Bronchial epithelial cell (primary cell): ENCODE results near the gene CCDC85C. TPM values are rescaled to one million over a fixed set of nuclear protein-coding genes. Genes with fewer than 3 reads are reported as not detected.

Experiments used
- DNase-seq: peaks from one replicate; pipeline ENCODE4 v3.0.0-alpha.2; 2010; ENCODE audit warnings: low read depth
- FAIRE-seq: peaks from 2 replicates; lab custom pipeline; 2011; peaks lifted over from hg19 to GRCh38; lab: Jason Lieb, UNC
- H3K27me3 ChIP-seq: 2 replicates; pipeline ENCODE4 v1.5.1; 2011; ENCODE audit warnings: low read length; ENCODE audit not compliant: control insufficient read depth, insufficient read depth
- H3K36me3 ChIP-seq: 2 replicates; pipeline ENCODE4 v1.5.1; 2011; ENCODE audit warnings: low read length; ENCODE audit not compliant: control insufficient read depth, insufficient read depth
- H3K4me3 ChIP-seq: 2 replicates; pipeline ENCODE4 v1.5.1; 2011; ENCODE audit warnings: mild to moderate bottlenecking, low read depth, low read length, control low read depth
- CTCF ChIP-seq: IDR thresholded peaks from 2 replicates; pipeline ENCODE4 v1.5.1; 2011; ENCODE audit warnings: mild to moderate bottlenecking, moderate library complexity, low read length, control low read depth, inconsistent platforms; ENCODE audit not compliant: insufficient read depth, severe bottlenecking
- total RNA-seq: library from RNA; depleted of rRNA; stranded (reverse); fragments of >200 nt; gene quantifications from 2 replicates; pipeline ENCODE4 v1.2.1, GENCODE V29; 2014

The CCDC85C gene
- total RNA-seq, 1 donor from 2014 or later = 26.6 TPM

GRCh38 chr14:99497894-99498293 is 106.1 kb downstream of the CCDC85C start:
- H3K36me3 ChIP-seq = peaks cover 34% of the 10 kb centered on the region
- FAIRE-seq = no peak
- no peaks in the 10 kb centered on the region for H3K27me3 ChIP-seq
- no peak for TF ChIP-seq CTCF
- DNase-seq = no peak
- no peak overlapping the region for H3K4me3 ChIP-seq

GRCh38 chr14:99497341-99497740 is 106.7 kb downstream of the CCDC85C start:
- TF ChIP-seq CTCF = no peak
- no peak overlapping the region for H3K4me3 ChIP-seq
- no peak for FAIRE-seq

DNA sequence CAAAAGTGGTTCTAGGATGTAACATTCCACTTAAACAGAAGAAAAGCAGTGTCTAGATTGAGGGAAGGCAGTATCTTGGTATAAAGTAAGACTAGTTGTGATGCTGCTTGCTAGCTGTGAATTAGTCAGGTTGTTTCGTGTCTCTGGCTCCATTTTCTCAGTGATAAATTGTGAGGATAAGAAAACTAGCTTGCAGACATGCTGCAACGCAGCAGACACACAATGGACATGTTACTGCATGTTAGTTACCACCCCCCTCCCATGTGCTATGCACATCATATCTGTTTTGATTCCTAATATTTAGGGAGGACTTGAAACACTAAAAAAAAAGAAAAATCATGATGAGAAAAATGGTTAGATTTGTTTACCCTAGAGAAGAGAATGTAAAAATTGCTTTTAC is 119.9 kb downstream of the CCDC85C start:
- Histone ChIP-seq H3K36me3 (no peaks in the 10 kb centered on the region), H3K4me3 (no peak overlapping the region), H3K27me3 (no peaks in the 10 kb centered on the region)
- peak; percentile 84 for DNase-seq
- FAIRE-seq = no peak
- TF ChIP-seq CTCF = no peak

More at GRCh38 chr14:99497341-99497740, 106.7 kb downstream of the CCDC85C start:
- no peak for DNase-seq
- Histone ChIP-seq H3K36me3 (peaks cover 32% of the 10 kb centered on the region), H3K27me3 (no peaks in the 10 kb centered on the region)

- no peak for TF ChIP-seq CTCF
- H3K27me3 ChIP-seq = no peaks in the 10 kb centered on the region
- DNase-seq = peak; percentile 55
- H3K4me3 ChIP-seq = peak overlapping the region; percentile 86
- H3K36me3 ChIP-seq = no peaks in the 10 kb centered on the region
- FAIRE-seq = no peak
Measured at GRCh38 chr14:99481745-99482099, 122.3 kb downstream of the CCDC85C start.

DNA sequence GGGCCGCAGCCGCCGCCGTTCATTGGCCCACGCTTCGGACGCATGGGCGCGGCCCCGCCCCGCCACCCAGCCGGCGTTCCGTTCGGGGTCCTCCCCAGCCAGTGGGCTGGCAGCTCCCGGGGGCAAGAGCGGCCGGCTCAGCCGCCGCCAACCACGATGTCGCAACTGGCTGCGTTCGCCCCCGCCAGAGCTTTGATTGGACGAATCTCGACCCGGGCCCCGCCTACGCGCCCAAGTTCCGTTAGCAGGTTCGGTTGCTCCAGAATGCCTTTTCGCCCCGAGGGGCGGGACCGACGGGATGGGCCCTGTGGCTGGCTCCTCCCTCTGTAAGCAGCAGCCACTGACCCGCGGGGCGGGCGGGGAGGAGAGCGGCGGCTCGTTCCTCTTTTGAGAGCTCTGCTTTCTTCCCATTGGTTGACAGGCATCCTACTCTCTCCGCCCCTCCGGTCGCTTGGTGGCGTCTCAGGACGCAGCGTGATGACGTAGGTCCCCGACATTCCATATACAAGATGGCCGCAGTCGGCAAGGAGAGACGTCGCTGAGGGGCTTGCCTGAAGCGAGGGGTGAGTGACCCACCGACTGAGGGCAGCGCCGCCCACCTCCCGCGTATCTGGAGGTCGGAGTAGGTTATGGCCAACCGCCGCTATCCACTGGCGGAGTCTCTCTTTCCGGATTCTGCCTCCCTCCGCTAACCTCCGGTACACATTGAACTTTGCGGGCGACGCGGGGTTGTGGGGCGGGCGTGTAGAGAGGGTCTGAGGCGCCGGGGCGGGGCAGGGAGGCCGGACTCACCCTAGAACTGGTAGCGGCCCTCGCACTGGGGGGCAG is 122.9 kb downstream of the CCDC85C start, which contains the start of gene CCNK:
CCNK (plus strand) TSS at position 493 of the 828 bp plus-strand sequence. CDS start 11,269 bp downstream, outside the sequence.
- Histone ChIP-seq H3K4me3 (peak within 1 kb of the TSS; percentile 86), H3K27me3 (no peaks in the 10 kb centered on the region), H3K36me3 (no peaks in the 10 kb centered on the region)
- no peak for TF ChIP-seq CTCF
- DNase-seq (peak; percentile 97), FAIRE-seq (no peak)
